ENCODE results near the gene RASGEF1C.

RASGEF1C gene

GRCh38 chr5:180079702-180080466 is 129.1 kb downstream of the RASGEF1C start:
- no peak for DNase-seq

GRCh38 chr5:180078348-180078747 is 130.7 kb downstream of the RASGEF1C start:
- DNase-seq, result no peak

GRCh38 chr5:180077594-180078284 is 131.3 kb downstream of the RASGEF1C start:
- DNase-seq, result no peak

GRCh38 chr5:180075703-180076102 is 133.3 kb downstream of the RASGEF1C start:
- DNase-seq, result no peak

GRCh38 chr5:180074462-180074861 is 134.5 kb downstream of the RASGEF1C start:
- DNase-seq, result no peak

DNA sequence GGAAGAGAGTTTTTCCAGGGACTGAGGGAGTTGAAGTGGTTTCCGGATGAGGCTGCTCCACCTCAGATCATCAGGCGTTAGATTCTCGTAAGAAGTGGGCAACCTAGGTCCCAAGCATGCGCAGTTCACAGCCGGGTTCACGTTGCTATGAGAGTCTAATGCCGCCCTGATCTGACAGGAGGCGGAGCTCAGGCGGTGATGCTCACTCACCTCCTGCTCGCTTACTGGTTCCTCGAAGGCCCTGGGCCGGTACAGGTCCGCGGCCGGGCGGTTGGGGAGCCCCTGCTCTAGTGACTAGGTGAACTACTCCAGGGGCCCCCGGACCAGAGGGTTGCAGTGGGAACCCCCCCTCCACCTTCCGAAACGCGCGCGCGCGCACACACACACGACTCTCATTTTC is 136.5 kb downstream of the RASGEF1C start:
- no peak for DNase-seq

GRCh38 chr5:180072256-180072548 is 136.8 kb downstream of the RASGEF1C start:
- DNase-seq, result no peak

DNA sequence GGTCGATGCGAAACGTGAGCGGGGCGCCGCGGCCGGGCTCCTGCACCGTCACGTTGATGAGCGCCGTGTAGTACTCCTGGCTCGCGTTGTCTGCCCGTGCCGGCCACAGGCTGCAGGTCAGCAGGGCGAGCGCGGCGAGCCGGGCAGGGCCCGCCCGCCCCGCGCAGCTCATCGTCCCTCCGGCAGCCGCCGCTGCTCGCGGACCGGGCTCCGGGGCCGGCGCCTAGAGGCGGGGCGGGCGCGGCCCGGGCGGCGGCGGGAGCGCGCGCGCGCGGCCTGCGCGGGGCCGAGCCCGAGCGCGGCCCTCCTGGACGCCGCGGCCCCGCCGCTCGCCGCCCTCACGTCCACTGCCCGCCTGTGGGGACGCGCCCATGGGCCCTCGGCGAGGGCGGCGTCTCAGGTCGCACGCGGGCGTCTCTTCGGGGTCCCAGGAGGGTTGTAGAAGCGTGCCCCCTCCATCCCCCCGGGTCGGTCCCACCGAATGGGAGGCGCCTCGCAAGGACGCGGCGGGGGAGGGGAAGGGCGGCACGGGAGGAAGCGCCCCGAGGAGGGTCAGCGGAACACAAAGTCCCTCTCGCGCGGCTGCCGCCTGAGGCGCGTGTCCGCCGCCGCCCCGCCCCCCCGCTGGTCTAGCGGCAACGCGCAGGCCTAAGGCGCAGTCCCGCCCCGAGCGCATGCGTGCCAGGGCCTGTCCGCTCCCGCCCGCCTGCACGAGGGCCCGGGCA is 137.3 kb downstream of the RASGEF1C start, which contains the start of gene RNF130:
RNF130 (minus strand) TSS at position 229 of the 725 bp plus-strand sequence; CDS start at position 172, 57 bp downstream.
- DNase-seq, result peak; percentile 45

DNA sequence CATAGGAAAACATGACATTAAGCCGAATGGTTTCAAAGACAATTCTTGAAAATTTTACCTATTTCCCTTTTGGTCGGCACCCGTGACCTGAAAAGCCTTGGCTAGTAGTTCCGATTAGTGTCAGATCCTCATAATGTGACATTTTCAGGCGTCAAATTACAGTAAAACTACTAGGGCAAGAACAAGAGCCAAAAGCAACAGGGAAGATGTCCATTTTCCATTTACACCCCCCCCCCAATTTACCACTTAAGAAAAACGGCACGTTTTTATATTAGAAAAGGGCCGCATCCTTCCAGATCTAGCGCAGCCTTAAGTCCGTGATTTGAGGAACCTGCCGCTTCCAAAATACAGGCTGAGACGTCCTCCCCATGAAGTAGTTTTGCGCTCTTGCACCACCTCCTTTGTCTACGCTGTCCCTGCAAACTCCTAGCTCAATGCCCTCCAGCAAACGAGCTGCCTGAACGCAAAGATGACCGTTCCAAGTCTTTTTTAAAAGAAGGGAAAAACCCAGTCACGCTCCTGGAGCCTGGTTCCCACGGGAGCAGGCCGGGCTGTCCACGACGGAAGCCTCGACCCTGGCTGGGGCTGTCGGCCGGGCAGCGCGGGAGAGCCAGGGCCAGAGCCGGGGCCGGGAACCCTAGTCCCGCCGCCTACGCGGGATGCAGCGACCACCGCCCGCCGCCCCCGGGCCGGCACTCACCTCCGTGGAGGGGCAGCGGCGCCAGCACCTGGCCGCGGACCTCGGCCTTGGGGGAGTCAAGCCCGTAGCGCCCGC is 138.1 kb downstream of the RASGEF1C start:
- no peak for DNase-seq

DNA sequence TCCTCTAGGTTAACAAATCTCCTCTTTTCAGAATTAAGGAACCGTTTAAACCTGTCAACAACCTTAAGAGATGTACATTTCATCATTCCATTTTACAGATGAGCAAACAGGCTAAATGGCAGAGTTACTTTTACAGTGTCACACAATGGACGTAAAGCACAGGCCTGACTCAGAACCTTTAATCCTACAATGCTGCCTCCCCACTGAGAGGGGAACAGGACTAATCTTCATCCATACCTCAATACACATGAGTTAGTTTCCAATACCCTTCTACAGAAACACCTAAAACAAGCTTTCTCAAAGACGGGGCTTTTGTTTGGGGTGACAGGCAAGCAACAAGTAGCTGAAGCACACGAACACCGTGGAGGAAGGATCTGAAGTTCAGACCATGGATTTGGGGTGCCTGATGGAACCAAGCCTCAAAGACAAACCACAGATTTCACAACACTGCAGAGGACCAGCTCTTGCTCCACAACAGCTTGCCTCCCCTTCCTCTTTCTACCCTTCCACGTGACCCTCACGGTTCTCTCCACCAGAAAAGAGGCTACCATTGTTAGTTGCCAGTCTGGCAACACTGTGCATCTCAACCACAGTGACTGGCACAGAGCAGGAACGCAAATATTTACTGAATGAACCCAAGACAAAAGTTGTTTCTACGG is 139.3 kb downstream of the RASGEF1C start:
- no peak for DNase-seq

GRCh38 chr5:180068519-180069090 is 140.4 kb downstream of the RASGEF1C start:
- no peak for DNase-seq

DNA sequence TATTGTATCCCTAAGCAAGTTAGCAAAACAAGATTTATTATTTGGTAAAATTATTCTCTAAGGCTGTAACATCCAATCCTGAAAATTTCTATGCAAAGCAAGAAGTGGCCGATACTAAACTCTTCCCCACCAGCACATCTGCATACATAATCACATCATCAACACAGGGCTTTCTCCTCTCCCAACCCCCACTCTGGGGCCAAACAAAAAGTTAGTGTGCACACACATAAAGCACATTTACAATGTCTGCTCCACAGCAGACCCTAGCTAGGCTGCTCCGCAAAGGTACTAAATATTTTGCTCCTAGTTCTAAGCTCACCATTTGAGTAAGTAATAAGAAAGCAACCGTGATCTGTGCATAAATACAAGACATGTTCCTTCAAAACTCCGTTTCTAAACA is 141.0 kb downstream of the RASGEF1C start:
- DNase-seq, result no peak

GRCh38 chr5:180060192-180060591 is 148.8 kb downstream of the RASGEF1C start:
- DNase-seq, result no peak

DNA sequence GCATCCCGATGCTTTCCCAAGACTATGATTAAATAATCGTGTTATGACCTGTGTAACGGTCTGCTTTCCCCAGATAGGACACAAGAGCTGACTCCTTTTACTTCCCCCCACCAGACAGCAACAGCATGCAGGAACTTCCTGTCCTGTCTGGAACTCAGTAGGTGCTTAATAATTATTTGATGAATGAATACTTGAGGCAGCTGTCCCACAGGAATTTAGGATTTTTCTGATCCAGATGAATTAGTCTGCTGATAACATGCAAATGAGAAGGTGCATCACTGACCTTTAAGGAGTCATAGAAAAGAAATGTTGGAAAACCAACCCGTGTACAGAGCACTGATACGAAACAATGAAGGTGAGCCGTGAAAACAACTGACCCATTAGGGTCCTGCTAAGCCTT is 149.7 kb downstream of the RASGEF1C start:
- DNase-seq, result no peak

DNA sequence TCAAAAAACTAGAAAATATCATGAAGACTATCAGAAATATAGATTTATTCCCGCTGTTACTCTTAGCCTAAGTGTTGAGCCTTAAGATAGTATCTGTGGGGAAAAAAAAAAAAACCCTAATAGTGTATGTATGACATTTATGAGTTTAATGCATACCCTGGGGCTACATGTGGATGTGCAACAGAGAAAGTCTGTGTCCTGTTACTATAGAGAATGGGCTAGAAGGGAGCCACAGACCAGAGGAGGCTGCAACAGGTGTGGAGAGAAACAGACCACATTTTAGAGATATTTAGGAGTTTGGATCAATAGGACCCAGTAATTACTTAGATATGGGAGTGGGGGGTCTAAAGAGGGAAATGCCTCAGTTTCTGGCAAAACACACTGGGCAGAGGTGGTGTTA is 152.9 kb downstream of the RASGEF1C start:
- DNase-seq, result no peak

- DNase-seq, result no peak
Measured at GRCh38 chr5:180054226-180054625, 154.8 kb downstream of the RASGEF1C start.

GRCh38 chr5:180053061-180053602 is 155.9 kb downstream of the RASGEF1C start:
- DNase-seq, result no peak

- no peak for DNase-seq
Measured at GRCh38 chr5:180052211-180052818, 156.7 kb downstream of the RASGEF1C start.

Measured in DMS79 (cell line).